Ramos (cell line): ENCODE measurements around the gene PSD.

Experiments
- in situ Hi-C: fragments of 300-500 bp; cut with MboI; formaldehyde crosslinking; loops from one replicate; pipeline ENCODE4 v1.14.3; 2022; ENCODE audit warnings: low sequenced_read_pairs; ENCODE audit not compliant: unreplicated experiment

Gene PSD

DNA sequence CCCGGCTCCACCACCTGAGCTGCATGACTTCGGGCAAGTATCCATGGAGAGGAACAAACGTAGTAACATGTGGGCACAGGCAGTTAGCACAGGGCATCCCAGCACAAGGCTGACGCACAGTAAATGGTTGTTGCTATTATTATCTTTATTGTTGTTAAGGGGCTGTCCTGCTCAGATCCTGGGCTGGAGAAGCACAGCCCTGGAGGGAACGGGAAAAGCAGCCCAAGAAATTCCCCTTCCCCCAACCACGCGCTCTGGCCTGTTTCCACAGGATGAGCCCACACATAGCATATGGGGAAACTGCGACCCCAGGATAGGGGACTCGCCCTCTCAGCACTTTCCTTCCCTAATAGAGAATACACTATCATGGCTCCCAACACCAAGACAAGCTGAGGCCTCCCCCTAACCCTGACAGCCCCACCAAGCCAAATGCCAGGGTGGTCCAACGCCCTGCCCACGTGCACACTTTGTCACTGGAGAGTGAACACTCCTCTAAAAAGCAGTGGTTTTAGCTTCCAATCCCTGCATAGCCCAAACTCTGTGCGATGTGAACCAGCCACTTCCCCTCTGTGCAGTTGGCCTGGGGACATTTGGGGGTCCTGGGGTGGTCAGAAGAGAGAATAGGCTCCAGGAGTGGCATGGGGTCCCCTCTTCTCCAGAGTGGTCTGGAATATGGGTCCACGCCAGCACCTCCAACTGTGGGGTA lies 11.0 kb downstream of the PSD start:
- in situ Hi-C loops, result no loop called here

DNA sequence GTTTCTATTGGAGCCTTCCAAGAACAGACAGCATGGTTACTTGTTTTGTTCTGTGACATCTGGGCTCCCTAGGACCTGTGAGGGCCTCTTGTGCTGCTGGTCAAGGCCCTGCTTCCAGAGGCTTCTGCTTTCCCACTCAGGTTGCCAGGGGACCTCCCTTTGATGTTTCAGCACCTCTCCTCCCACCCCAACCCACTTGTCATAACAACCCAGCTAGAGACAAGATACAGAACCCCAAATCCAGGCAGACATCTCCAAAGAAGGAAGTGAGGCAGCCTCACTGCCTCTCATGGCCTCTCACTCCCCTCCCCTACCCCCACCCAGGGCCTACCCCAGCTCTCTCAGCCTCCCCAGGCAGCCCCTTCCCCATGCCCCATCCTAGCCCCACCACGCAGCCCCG lies 11.8 kb downstream of the PSD start:
- in situ Hi-C loops, result no loop called here

DNA sequence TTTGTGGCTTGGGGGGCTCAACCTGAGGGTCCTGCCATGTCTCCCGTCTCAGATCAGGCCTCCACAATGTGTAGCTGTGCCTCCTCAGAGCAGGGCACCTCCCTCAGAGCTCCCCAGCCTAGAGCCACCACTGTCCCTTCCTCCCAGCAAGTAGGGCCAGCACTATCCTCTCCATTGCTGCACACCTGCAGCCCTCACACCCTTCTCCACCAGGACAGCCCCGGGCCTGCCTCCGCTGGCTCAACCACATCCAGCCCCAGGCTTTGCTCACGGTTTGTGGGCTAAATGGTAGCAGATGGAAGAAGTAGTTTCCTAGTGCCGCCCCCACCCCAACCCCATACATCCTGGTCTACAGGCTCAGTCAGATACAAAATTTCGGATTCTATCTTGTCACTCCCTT lies 13.0 kb downstream of the PSD start:
- in situ Hi-C loops, result no loop called here

DNA sequence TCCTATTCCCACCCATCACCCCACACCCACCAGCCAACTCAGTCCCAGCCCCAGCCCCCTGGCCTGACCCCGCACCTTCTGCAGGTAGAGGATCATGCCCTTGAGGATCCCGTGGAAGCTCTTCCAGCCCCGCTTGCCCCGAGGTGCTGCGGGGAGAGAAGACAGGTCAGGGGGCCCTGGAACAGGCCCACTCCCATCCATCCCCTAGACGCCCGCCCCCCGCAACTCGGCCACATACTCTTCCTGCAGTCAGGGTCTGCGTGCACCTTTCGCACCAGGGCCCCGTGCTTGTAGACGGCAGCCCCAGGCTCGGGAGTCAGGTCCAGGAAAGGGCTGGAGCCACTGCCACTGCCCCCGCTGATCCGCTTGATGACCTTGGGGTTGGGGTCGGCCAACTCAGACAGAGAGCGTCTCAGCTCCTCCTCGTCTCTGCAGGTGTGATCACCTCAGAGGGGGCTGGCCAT lies 13.4 kb downstream of the PSD start:
- in situ Hi-C loops, result no loop called here

DNA sequence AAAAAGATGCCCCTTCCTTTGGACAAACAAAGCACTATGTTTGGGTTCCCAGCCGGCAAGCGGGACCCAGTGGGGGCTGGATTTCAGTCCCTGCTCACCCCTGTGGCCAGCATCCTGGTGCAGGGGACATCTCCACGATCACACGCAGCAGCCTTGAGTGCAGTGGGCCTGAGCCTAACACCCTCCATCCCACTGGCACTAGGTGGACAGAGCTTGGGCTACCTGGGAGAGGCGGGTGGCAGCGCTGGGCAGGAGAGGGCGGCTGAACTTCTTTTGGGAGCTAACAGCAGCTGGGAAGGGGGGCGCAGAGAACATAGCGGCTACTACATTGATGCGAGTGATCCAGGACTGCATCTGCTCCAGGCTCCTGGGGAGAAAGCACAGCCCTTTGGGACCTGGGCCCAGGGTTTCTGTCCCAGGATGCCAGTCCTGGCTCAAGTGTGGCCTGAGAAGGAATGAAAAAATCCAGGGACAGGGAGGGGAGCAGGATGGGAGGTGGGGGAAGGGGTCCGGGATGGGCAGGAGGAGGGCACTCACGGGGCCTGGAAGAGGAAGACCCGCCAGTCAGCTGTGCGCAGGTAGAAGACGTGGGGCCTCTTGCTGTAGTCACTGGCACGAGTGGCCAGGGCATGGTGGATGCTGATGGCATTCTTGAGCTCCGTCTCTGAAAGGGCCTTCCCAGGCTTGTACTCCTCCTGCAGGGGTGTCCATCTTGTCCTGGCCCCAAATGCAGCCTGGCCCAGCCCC lies 14.1 kb downstream of the PSD start:
- in situ Hi-C loops, result no loop called here

DNA sequence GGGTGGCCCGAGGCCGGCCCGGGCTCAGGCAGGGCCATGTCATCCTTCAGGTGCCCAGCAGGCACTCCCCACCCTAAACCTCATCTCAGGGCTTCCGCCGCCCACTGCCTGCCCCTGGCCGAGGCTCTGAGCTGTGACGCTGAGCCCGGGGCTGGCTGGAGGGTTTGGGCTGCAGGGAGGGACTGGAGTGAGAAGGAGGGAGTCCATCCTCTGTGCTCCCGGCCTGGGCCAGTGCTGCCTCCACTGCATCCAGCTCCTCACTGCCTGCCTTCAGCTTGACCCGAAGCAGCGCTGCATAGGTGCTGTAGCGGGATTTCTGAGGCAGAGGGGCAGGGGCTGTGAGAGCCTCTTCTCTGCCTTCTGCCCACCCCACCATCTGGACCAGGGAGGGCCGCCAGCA lies 15.5 kb downstream of the PSD start:
- in situ Hi-C loops, result no loop called here

DNA sequence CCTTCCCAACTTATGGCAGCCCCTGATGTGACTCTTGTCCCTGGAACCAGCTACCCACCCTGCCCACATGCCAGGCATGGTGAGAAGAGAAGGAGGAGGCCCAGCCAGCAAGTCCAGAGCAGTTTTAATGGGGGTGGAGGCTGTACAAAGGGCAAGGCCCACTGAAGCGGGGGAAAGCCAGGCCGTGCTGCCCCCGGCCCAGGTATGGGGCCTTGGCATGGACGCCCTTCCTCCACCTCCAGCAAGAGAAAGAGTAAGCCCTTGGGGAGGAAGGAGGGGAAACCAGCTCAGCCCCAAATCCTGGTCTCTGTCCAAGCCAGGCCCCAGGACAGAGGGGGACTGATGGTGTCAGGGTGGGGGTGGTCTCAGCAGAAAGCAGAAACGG lies 16.1 kb downstream of the PSD start:
- in situ Hi-C loops, result no loop called here

DNA sequence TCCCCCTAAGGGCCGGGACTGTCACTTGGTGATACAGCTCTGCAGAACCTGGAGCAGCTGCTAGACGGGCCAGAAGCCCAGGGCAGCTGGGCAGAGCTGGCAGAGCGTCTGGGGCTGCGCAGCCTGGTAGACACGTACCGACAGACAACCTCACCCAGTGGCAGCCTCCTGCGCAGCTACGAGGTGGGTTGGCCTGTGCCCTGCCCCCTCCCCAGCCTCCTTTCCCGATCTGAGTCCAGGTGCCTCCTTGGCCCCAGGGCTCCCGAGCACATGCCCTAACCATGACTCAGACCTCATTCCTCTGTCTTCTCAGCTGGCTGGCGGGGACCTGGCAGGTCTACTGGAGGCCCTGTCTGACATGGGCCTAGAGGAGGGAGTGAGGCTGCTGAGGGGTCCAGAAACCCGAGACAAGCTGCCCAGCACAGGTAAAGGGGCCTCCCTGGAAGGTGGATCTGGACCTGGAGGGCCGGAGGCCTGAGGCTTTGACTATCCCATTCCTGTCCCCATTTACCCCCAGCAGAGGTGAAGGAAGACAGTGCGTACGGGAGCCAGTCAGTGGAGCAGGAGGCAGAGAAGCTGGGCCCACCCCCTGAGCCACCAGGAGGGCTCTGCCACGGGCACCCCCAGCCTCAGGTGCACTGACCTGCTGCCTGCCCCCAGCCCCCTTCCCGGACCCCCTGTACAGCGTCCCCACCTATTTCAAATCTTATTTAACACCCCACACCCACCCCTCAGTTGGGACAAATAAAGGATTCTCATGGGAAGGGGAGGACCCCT lies 16.7 kb downstream of the PSD start:
- in situ Hi-C loops, result no loop called here

DNA sequence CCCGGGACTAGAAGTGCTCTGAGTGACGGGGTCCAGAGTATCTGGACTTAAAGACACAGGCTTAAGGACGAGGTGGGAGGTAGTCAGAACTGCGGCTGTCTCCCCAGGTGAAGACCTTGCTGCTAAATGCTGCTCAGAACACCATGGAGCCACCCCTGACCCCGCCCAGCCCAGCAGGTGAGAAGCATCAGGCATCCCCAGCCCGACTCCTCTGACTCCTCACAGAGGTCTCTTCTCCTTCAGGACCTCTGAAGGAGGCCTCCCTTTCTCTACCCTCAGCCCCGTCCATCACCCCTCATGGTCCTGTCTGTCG lies 17.3 kb downstream of the PSD start:
- in situ Hi-C loops, result no loop called here

DNA sequence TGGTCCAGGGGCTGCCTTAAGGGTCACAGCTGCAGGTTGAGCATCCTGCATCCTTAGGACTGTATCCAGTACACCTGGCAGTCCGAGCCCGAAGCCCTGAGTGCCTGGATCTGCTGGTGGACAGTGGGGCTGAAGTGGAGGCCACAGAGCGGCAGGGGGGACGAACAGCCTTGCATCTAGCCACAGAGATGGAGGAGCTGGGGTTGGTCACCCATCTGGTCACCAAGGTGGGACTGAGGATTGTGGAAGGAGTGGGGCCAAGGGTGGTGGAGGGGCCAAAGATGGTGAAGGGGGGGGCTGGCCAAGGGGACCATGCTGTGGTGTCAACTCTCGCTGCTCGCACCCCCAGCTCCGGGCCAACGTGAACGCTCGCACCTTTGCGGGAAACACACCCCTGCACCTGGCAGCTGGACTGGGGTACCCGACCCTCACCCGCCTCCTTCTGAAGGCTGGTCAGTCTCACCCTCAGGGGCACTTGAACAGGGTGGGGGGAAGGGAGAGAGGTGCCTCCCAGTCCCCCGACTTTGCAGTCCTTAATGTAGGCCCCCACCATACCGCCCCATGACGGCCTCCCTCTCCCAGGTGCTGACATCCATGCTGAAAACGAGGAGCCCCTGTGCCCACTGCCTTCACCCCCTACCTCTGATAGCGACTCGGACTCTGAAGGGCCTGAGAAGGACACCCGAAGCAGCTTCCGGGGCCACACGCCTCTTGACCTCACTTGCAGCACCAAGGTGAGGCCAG lies 17.8 kb downstream of the PSD start:
- in situ Hi-C loops, result no loop called here

DNA sequence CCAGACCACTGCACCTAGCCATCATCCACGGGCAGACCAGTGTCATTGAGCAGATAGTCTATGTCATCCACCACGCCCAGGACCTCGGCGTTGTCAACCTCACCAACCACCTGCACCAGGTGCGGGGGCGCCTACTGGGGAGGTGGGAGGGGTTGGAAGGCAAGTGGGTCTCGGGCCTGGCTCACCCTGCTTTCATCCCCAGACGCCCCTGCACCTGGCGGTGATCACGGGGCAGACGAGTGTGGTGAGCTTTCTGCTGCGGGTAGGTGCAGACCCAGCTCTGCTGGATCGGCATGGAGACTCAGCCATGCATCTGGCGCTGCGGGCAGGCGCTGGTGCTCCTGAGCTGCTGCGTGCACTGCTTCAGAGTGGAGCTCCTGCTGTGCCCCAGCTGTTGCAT lies 18.5 kb downstream of the PSD start:
- in situ Hi-C loops, result no loop called here

DNA sequence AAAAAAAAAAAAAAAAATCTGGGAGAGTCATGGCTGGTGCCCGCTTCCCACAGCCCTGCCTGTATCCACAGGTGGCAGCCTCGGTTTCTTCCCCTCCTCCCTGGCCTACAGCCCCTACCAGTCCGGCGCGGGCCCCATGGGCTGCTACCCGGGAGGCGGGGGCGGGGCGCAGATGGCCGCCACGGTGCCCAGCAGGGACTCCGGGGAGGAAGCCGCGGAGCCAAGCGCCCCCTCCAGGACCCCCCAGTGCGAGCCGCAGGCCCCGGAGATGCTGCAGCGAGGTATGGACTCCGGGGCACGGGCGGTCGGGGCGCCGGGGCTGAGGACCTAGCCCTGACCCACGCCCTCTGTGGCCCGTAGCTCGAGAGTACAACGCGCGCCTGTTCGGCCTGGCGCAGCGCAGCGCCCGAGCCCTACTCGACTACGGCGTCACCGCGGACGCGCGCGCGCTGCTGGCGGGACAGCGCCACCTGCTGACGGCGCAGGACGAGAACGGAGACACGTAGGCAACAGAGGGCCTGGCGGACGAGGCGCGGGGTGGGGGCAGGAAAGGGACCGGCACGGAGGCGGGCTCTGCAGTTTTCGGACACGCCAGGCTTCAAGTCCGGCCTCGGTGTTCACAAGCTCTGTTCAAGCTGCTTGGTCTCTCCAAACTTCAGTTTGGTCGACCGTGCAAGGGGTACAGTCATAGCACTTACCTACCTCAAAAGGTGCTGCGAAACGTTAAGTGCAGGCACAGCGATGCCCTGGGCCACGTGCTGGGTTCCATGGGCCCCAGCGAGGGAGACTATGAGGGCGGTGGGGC lies 19.2 kb downstream of the PSD start:
- in situ Hi-C loops, result loop anchor here (10.0 kb wide), 1 partner anchor 185 kb away; no protein-coding TSS in a partner anchor

DNA sequence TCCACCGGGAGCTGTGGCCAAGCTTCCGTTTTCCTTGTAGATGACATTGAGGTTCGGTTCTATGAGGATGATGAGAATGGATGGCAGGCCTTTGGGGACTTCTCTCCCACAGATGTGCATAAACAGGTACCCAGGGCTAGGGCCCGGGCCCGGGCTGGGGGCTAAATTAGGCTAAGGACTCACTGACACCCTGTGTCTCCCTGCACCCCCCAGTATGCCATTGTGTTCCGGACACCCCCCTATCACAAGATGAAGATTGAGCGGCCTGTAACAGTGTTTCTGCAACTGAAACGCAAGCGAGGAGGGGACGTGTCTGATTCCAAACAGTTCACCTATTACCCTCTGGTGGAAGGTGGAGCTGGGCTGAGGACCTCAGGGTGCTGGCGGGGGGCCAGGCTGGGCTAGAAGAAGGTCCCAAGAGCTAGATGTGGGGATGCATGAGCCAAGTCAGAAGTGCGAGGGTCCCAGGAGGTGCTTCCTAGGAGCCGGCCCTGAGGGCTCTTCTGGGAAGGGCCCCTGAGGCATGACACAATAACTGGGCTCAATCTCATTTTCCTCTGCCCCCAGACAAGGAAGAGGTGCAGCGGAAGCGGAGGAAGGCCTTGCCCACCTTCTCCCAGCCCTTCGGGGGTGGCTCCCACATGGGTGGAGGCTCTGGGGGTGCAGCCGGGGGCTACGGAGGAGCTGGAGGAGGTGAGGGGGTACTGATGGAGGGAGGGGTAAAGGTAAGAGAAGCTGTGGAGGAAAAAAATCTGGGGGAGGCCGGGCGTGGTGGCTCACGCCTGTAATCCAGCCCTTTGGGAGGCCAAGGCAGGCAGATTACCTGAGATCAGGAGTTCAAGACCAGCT lies 20.2 kb downstream of the PSD start:
- in situ Hi-C loops, result loop anchor here (10.0 kb wide), 1 partner anchor 186 kb away; no protein-coding TSS in a partner anchor

DNA sequence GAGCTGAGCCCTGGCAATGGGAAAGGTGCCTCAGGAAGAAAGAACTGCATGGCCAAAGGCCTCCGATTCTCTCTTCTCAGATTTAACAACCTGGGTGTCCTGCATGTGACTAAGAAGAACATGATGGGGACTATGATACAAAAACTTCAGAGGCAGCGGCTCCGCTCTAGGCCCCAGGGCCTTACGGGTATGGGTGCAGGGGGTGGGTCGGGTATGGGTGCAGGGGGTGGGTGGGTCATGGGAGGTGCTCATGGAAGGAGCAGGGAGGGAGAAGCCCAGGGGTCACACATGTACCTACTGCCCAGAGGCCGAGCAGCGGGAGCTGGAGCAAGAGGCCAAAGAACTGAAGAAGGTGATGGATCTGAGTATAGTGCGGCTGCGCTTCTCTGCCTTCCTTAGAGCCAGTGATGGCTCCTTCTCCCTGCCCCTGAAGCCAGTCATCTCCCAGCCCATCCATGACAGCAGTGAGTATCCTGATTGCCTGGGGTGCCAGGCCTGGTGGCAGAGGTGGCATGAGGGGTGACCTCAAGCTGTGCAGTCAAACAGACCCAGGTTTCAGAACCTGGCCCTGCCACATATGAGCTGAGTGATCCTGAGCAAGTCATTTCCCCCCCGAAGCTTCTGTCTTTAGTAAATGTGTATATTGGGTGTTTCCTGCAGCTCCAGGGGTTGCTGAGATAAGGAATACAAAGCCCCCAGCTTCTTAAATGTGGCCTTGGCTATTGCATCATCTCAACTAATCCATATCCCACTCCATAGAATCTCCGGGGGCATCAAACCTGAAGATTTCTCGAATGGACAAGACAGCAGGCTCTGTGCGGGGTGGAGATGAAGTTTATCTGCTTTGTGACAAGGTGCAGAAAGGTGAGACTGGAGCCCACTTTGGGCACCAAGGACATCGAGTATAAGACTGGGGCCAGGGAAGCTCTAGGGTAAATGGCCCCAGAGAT lies 21.1 kb downstream of the PSD start:
- in situ Hi-C loops, result loop anchor here (10.0 kb wide), 1 partner anchor 187 kb away; no protein-coding TSS in a partner anchor

DNA sequence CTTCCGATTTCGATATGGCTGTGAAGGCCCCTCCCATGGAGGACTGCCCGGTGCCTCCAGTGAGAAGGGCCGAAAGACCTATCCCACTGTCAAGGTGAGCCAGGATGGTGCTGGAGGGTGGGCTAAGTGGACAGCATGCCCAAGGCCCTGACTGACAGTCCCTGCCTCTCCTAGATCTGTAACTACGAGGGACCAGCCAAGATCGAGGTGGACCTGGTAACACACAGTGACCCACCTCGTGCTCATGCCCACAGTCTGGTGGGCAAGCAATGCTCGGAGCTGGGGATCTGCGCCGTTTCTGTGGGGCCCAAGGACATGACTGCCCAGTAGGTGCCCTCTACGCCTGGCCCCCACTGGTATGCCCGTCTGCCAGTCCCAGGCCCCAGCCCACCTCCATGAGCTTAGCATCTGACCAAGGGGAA lies 21.8 kb downstream of the PSD start:
- in situ Hi-C loops, result loop anchor here (10.0 kb wide), 1 partner anchor 188 kb away; no protein-coding TSS in a partner anchor

DNA sequence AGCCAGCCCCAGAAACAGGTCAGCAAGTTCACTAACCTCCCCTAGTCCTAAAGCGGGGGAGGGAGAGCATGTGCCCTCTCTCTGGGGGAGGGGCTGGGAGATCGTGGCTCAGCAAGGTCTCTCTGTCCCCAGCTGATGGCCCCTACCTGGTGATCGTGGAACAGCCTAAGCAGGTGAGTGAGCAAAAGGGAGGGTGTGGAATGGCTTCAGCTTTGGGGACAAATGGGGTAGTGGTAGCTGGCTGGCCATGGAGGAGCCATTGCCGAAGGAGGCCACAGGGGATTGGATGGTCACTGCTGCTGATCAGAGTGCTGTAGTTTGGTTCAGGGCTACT lies 22.3 kb downstream of the PSD start:
- in situ Hi-C loops, result loop anchor here (10.0 kb wide), 1 partner anchor 189 kb away; no protein-coding TSS in a partner anchor
